SK-N-SH (cell line): ENCODE results near the gene GLS2. TPM values are rescaled to one million over a fixed set of nuclear protein-coding genes. Genes with fewer than 3 reads are reported as not detected.

Experiments used
- CTCF ChIA-PET: fragments of 300-600, 350-600 bp; formaldehyde crosslinking; extraction: SDS; loops from one replicate; lab custom pipeline; 2021; lab: Yijun Ruan, JAX
- POLR2A ChIA-PET: fragments of 350-600 bp; sonication (Branson Sonifier 250); formaldehyde crosslinking; extraction: SDS; loops from one replicate; lab custom pipeline; 2020; ENCODE audit warnings: antibody characterized with exemption, inconsistent platforms; lab: Yijun Ruan, JAX
- DNase-seq: peaks from one replicate; pipeline ENCODE4 v3.0.0; 2012
- H2AFZ ChIP-seq: fragments of 200-600 bp; sonication (generic); 2 replicates; pipeline ENCODE4 v1.8.1; 2016; ENCODE audit warnings: antibody characterized with exemption, mild to moderate bottlenecking, low read depth
- H3F3A ChIP-seq: fragments of 200-600 bp; sonication (generic); replicated peaks from 2 replicates; pipeline ENCODE3; 2016; ENCODE audit warnings: antibody characterized with exemption, mild to moderate bottlenecking; ENCODE audit not compliant: insufficient read depth
- H3K27ac ChIP-seq, 2 experiments: fragments of 200-500 bp in 1 of 2; fragments of 200-600 bp in 1 of 2; sonication (Bioruptor generic) in 1 of 2; sonication (generic), shearing (Covaris generic) in 1 of 2; 2 replicates each; pipeline versions ENCODE4 v1.5.1 to v1.6.1; 2014 to 2016; ENCODE audit warnings: low read depth in 2 of 2, inconsistent platforms in 1 of 2, low read length in 1 of 2, mild to moderate bottlenecking in 1 of 2, mixed read lengths in 1 of 2
- H3K27me3 ChIP-seq: fragments of 200-600 bp; sonication (generic), shearing (Covaris generic); 2 replicates; pipeline ENCODE4 v1.6.1; 2016; ENCODE audit warnings: mixed run types; ENCODE audit not compliant: insufficient read depth
- H3K36me3 ChIP-seq, 2 experiments: fragments of 200-500 bp in 1 of 2; fragments of 200-600 bp in 1 of 2; sonication (Bioruptor generic) in 1 of 2; sonication (generic) in 1 of 2; replicated peaks in 1 of 2; 2 replicates each; pipeline versions ENCODE3 to v1.5.1; 2014 to 2016; ENCODE audit warnings: low read length in 1 of 2, mild to moderate bottlenecking in 1 of 2; ENCODE audit not compliant: insufficient read depth in 2 of 2, control insufficient read depth in 1 of 2
- H3K4me1 ChIP-seq, 2 experiments: fragments of 200-500 bp in 1 of 2; fragments of 200-600 bp in 1 of 2; sonication (Bioruptor generic) in 1 of 2; sonication (generic), shearing (Covaris generic) in 1 of 2; 2 replicates each; pipeline versions ENCODE4 v1.5.1 to v1.6.1; 2014 to 2016; ENCODE audit warnings: low read depth in 1 of 2, low read length in 1 of 2, mixed run types in 1 of 2; ENCODE audit not compliant: insufficient read depth in 2 of 2, control insufficient read depth in 1 of 2
- H3K4me2 ChIP-seq: fragments of 200-600 bp; sonication (generic), shearing (Covaris generic); 2 replicates; pipeline ENCODE4 v1.6.1; 2017; ENCODE audit warnings: mixed run types
- H3K4me3 ChIP-seq, 2 experiments: fragments of 200-500 bp in 1 of 2; fragments of 200-600 bp in 1 of 2; sonication (Bioruptor generic) in 1 of 2; sonication (generic), shearing (Covaris generic) in 1 of 2; 2 replicates each; pipeline versions ENCODE4 v1.5.1 to v1.8.1; 2014 to 2016; ENCODE audit warnings: low read depth in 2 of 2, inconsistent platforms in 1 of 2, low read length in 1 of 2, mild to moderate bottlenecking in 1 of 2, mixed read lengths in 1 of 2, moderate library complexity in 1 of 2
- H3K79me2 ChIP-seq: fragments of 200-600 bp; sonication (generic); 2 replicates; pipeline ENCODE4 v1.8.1; 2017; ENCODE audit warnings: mild to moderate bottlenecking; ENCODE audit not compliant: insufficient read depth
- H3K9ac ChIP-seq: fragments of 200-600 bp; sonication (generic); 2 replicates; pipeline ENCODE4 v1.6.1; 2017; ENCODE audit warnings: mixed run types
- H3K9me2 ChIP-seq: fragments of 200-600 bp; sonication (generic); 2 replicates; pipeline ENCODE4 v1.6.1; 2017; ENCODE audit warnings: mixed run types
- H3K9me3 ChIP-seq: fragments of 200-600 bp; sonication (generic); 2 replicates; pipeline ENCODE4 v1.6.1; 2017; ENCODE audit warnings: mixed run types, mild to moderate bottlenecking, moderate library complexity
- H4K20me1 ChIP-seq: fragments of 200-600 bp; sonication (generic); 2 replicates; pipeline ENCODE4 v1.6.1; 2017; ENCODE audit warnings: mild to moderate bottlenecking, mixed run types; ENCODE audit not compliant: insufficient read depth
- CTCF ChIP-seq: fragments of 200-600 bp; sonication (generic); IDR thresholded peaks from 2 replicates; pipeline ENCODE4 v1.6.1; 2017; ENCODE audit warnings: antibody characterized with exemption, mild to moderate bottlenecking, moderate library complexity
- ZBTB33 ChIP-seq: IDR thresholded peaks from 2 replicates; pipeline ENCODE4 v1.4.0; 2012; ENCODE audit warnings: low read depth, borderline replicate concordance
- WGBS: methylation state at CpG from one replicate; pipeline ENCODE4 v1.1.6; 2017; ENCODE audit warnings: low lambda C conversion rate; 5-methylcytosine and 5-hydroxymethylcytosine counted together
- polyA plus RNA-seq, 3 experiments: library from polyadenylated mRNA; depleted of rRNA; stranded (reverse); fragments of >200 nt; gene quantifications; 2 replicates each; pipeline ENCODE4 v1.2.3, GENCODE V29; 2012

Gene GLS2
- polyA plus RNA-seq, 1 of the 3 experiments (the other 2 are of a cell fraction), result 2.1 TPM

GRCh38 chr12:56425193-56425592 is 62.8 kb downstream of the GLS2 start:
- H3F3A ChIP-seq, result no peaks in the 10 kb centered on the region
- POLR2A ChIA-PET, result no interaction called here
- DNase-seq, result no peak
- TF ChIP-seq CTCF, result no peak
- TF ChIP-seq ZBTB33, result no peak
- TF ChIP-seq, all 33 proteins: peak for 0
- WGBS, result 96% methylated on average over 1 of the region's 1 CpG
- Histone ChIP-seq H3K4me2 (no peak overlapping the region), H3K4me1 (no peaks in the 10 kb centered on the region), H3K4me3 (no peak overlapping the region), H3K9me2 (no peaks in the 10 kb centered on the region), H3K36me3 (peaks cover under 1 to 53% of the 10 kb centered on the region in 2 experiments), H3K79me2 (no peaks in the 10 kb centered on the region), H2AFZ (no peak overlapping the region), H3K9ac (no peak overlapping the region), H3K9me3 (no peaks in the 10 kb centered on the region), H3K27ac (no peak overlapping the region), H4K20me1 (no peaks in the 10 kb centered on the region), H3K27me3 (no peaks in the 10 kb centered on the region)
- CTCF ChIA-PET, result interaction anchor here (0.6 to 1.0 kb wide), 2 partner anchors 9 to 1317 kb away, joined by 3 read pairs; no protein-coding TSS in a partner anchor

Other genes with a start within 250 kb of the GLS2 start
- gene ANKRD52, start 229.8 kb downstream of the GLS2 start, polyA plus RNA-seq (2012; rRNA removed), result 22.5 and 23.4 TPM in 2 replicates
- 42.2 and 56.2 TPM in 2 replicates for gene COQ10A, start 221.2 kb downstream of the GLS2 start, polyA plus RNA-seq (2012; rRNA removed)
- 121 and 149 TPM in 2 replicates for gene CS, start 187.8 kb downstream of the GLS2 start, polyA plus RNA-seq (2012; rRNA removed)
- 191 and 196 TPM in 2 replicates for gene CNPY2, start 172.2 kb downstream of the GLS2 start, polyA plus RNA-seq (2012; rRNA removed)
- gene PAN2, start 154.2 kb downstream of the GLS2 start, polyA plus RNA-seq (2012; rRNA removed), result 37.1 and 66.9 TPM in 2 replicates
- 0.29 and 0.46 TPM in 2 replicates for gene IL23A, start 149.3 kb downstream of the GLS2 start, polyA plus RNA-seq (2012; rRNA removed)
- 58.1 and 91.4 TPM in 2 replicates for gene STAT2, start 128.1 kb downstream of the GLS2 start, polyA plus RNA-seq (2012; rRNA removed)
- not detected in 2 replicates for gene APOF, start 125.3 kb downstream of the GLS2 start, polyA plus RNA-seq (2012; rRNA removed)
- gene TIMELESS, start 38.7 kb downstream of the GLS2 start, polyA plus RNA-seq (2012; rRNA removed), result 5.1 and 5.4 TPM in 2 replicates
- not detected in 2 replicates for gene MIP, start 33.5 kb downstream of the GLS2 start, polyA plus RNA-seq (2012; rRNA removed)
- 2.6 and 3.5 TPM in 2 replicates for gene SPRYD4, start 19.6 kb downstream of the GLS2 start, polyA plus RNA-seq (2012; rRNA removed)
- 8.9 and 12.2 TPM in 2 replicates for gene RBMS2, start 33.7 kb upstream of the GLS2 start, polyA plus RNA-seq (2012; rRNA removed)
- gene BAZ2A, start 142.2 kb upstream of the GLS2 start, polyA plus RNA-seq (2012; rRNA removed), result 32.4 and 34.9 TPM in 2 replicates
- 762 and 917 TPM in 2 replicates for gene ATP5F1B, start 157.8 kb upstream of the GLS2 start, polyA plus RNA-seq (2012; rRNA removed)
- gene PTGES3, start 200.1 kb upstream of the GLS2 start, polyA plus RNA-seq (2012; rRNA removed), result 38.9 and 40.5 TPM in 2 replicates
- 523 and 644 TPM in 2 replicates for gene NACA, start 237.1 kb upstream of the GLS2 start, polyA plus RNA-seq (2012; rRNA removed)